Activated T-cell treated with anti-CD3 and anti-CD28 coated beads, Interleukin-2, amount 50 U/mL, for 4 hours (primary cell): ENCODE measurements around the gene LACC1. TPM values are rescaled to one million over a fixed set of nuclear protein-coding genes. Genes with fewer than 3 reads are reported as not detected.

Source experiments
- ATAC-seq, 2 donors: fragments of 200-7000 bp; cut with Tn5 transposase; one replicate each; pipeline ENCODE4 v1.10.0; 2021
- DNase-seq: peaks from one replicate; pipeline ENCODE4 v3.0.0-alpha.2; 2020
- H3K27me3 Mint-ChIP-seq: one replicate; pipeline ENCODE4 v1.8.0; 2021; ENCODE audit warnings: low read depth, mixed read lengths
- H3K36me3 Mint-ChIP-seq: one replicate; pipeline ENCODE4 v1.8.0; 2022; ENCODE audit warnings: mixed read lengths; ENCODE audit not compliant: insufficient read depth
- H3K4me1 Mint-ChIP-seq: one replicate; pipeline ENCODE4 v1.8.0; 2021; ENCODE audit warnings: low read depth, mixed read lengths
- H3K4me3 Mint-ChIP-seq: one replicate; pipeline ENCODE4 v1.8.0; 2021; ENCODE audit warnings: mild to moderate bottlenecking, moderate library complexity, mixed read lengths
- H3K9me3 Mint-ChIP-seq: one replicate; pipeline ENCODE4 v1.8.0; 2021; ENCODE audit warnings: mixed read lengths
- total RNA-seq, 3 donors: library from RNA; stranded (reverse); gene quantifications; one replicate each; pipeline ENCODE4 v1.2.1, GENCODE V29; 2021

The LACC1 gene
- total RNA-seq, result 1 to 10 TPM; 2.1 to 4.2 (median 4.1) TPM

GRCh38 chr13:43879755-43880181 lies at the start of gene LACC1:
Gene LACC1, plus strand, starts transcription at chr13:43879904. Its CDS starts 1,082 bp downstream, at chr13:43880986.
- DNase-seq (no peak), ATAC-seq (peak; percentile 53 to 62)
- Mint-ChIP-seq H3K9me3 (no peaks in the 10 kb centered on the region), H3K27me3 (peaks cover 5% of the 10 kb centered on the region), H3K4me3 (peak within 1 kb of the TSS; percentile 88), H3K4me1 (peaks cover 27% of the 10 kb centered on the region), H3K36me3 (no peaks in the 10 kb centered on the region)

GRCh38 chr13:43830497-43830881 lies 49.2 kb upstream of the LACC1 start:
- H3K27me3 Mint-ChIP-seq, result peaks cover 6% of the 10 kb centered on the region
- no peak for ATAC-seq
- no peak for DNase-seq
- no peaks in the 10 kb centered on the region for H3K4me1 Mint-ChIP-seq
- H3K36me3 Mint-ChIP-seq, result no peaks in the 10 kb centered on the region
- H3K9me3 Mint-ChIP-seq, result no peaks in the 10 kb centered on the region
- no peak overlapping the region for H3K4me3 Mint-ChIP-seq

- H3K36me3 Mint-ChIP-seq, result no peaks in the 10 kb centered on the region
- no peaks in the 10 kb centered on the region for H3K4me1 Mint-ChIP-seq
- H3K27me3 Mint-ChIP-seq, result peaks cover 6% of the 10 kb centered on the region
- H3K9me3 Mint-ChIP-seq, result no peaks in the 10 kb centered on the region
- no peak for DNase-seq
- no peak overlapping the region for H3K4me3 Mint-ChIP-seq
- no peak for ATAC-seq
Observed at GRCh38 chr13:43831088-43831487, 48.6 kb upstream of the LACC1 start.

GRCh38 chr13:43835701-43836100 lies 44.0 kb upstream of the LACC1 start:
- H3K4me1 Mint-ChIP-seq, result no peaks in the 10 kb centered on the region
- DNase-seq (no peak), ATAC-seq (no peak)
- no peaks in the 10 kb centered on the region for H3K9me3 Mint-ChIP-seq
- no peaks in the 10 kb centered on the region for H3K27me3 Mint-ChIP-seq
- H3K36me3 Mint-ChIP-seq, result no peaks in the 10 kb centered on the region
- H3K4me3 Mint-ChIP-seq, result no peak overlapping the region

GRCh38 chr13:43838909-43839308 lies 40.8 kb upstream of the LACC1 start:
- no peaks in the 10 kb centered on the region for H3K4me1 Mint-ChIP-seq
- peaks cover 6% of the 10 kb centered on the region for H3K9me3 Mint-ChIP-seq
- ATAC-seq (no peak), DNase-seq (no peak)
- H3K4me3 Mint-ChIP-seq, result no peak overlapping the region
- no peaks in the 10 kb centered on the region for H3K36me3 Mint-ChIP-seq
- no peaks in the 10 kb centered on the region for H3K27me3 Mint-ChIP-seq

GRCh38 chr13:43846496-43847158 lies 33.1 kb upstream of the LACC1 start:
- peaks cover 22% of the 10 kb centered on the region for H3K9me3 Mint-ChIP-seq
- H3K4me3 Mint-ChIP-seq, result no peak overlapping the region
- peaks cover 7% of the 10 kb centered on the region for H3K36me3 Mint-ChIP-seq
- H3K4me1 Mint-ChIP-seq, result no peaks in the 10 kb centered on the region
- ATAC-seq (no peak), DNase-seq (no peak)
- H3K27me3 Mint-ChIP-seq, result peaks cover 5% of the 10 kb centered on the region

- Mint-ChIP-seq H3K4me3 (no peak overlapping the region), H3K27me3 (peaks cover 5% of the 10 kb centered on the region), H3K36me3 (peaks cover 18% of the 10 kb centered on the region), H3K4me1 (no peaks in the 10 kb centered on the region), H3K9me3 (peaks cover 35% of the 10 kb centered on the region)
- no peak for DNase-seq
- ATAC-seq, result no peak
Observed at GRCh38 chr13:43848001-43848649, 31.6 kb upstream of the LACC1 start.

- Mint-ChIP-seq H3K36me3 (peaks cover 26% of the 10 kb centered on the region), H3K27me3 (peaks cover 4% of the 10 kb centered on the region), H3K4me3 (no peak overlapping the region), H3K4me1 (no peaks in the 10 kb centered on the region), H3K9me3 (peaks cover 58% of the 10 kb centered on the region)
- ATAC-seq (no peak), DNase-seq (no peak)
Observed at GRCh38 chr13:43850873-43851272, 28.8 kb upstream of the LACC1 start.

- ATAC-seq, result no peak
- Mint-ChIP-seq H3K27me3 (peaks cover 2% of the 10 kb centered on the region), H3K9me3 (peaks cover 58% of the 10 kb centered on the region), H3K4me1 (no peaks in the 10 kb centered on the region), H3K36me3 (peaks cover 26% of the 10 kb centered on the region), H3K4me3 (no peak overlapping the region)
- DNase-seq, result no peak
Observed at GRCh38 chr13:43852923-43853404, 26.7 kb upstream of the LACC1 start.

GRCh38 chr13:43861863-43862262 lies 17.8 kb upstream of the LACC1 start:
- H3K27me3 Mint-ChIP-seq, result no peaks in the 10 kb centered on the region
- no peak for ATAC-seq
- DNase-seq, result no peak

GRCh38 chr13:43864921-43865320 lies 14.8 kb upstream of the LACC1 start:
- H3K36me3 Mint-ChIP-seq, result peaks cover 3% of the 10 kb centered on the region
- ATAC-seq, result no peak
- H3K27me3 Mint-ChIP-seq, result no peaks in the 10 kb centered on the region
- H3K9me3 Mint-ChIP-seq, result no peaks in the 10 kb centered on the region
- no peak for DNase-seq
- H3K4me3 Mint-ChIP-seq, result no peak overlapping the region
- no peaks in the 10 kb centered on the region for H3K4me1 Mint-ChIP-seq

More at GRCh38 chr13:43861863-43862262, 17.8 kb upstream of the LACC1 start:
- H3K36me3 Mint-ChIP-seq, result no peaks in the 10 kb centered on the region
- no peaks in the 10 kb centered on the region for H3K4me1 Mint-ChIP-seq
- no peak overlapping the region for H3K4me3 Mint-ChIP-seq
- H3K9me3 Mint-ChIP-seq, result no peaks in the 10 kb centered on the region

- Mint-ChIP-seq H3K27me3 (no peaks in the 10 kb centered on the region), H3K36me3 (peaks cover 3% of the 10 kb centered on the region), H3K4me1 (no peaks in the 10 kb centered on the region), H3K4me3 (no peak overlapping the region), H3K9me3 (no peaks in the 10 kb centered on the region)
- ATAC-seq (no peak), DNase-seq (no peak)
Observed at GRCh38 chr13:43865892-43866291, 13.8 kb upstream of the LACC1 start.

- DNase-seq (no peak), ATAC-seq (no peak)
- H3K27me3 Mint-ChIP-seq, result no peaks in the 10 kb centered on the region
- H3K9me3 Mint-ChIP-seq, result no peaks in the 10 kb centered on the region
- H3K36me3 Mint-ChIP-seq, result peaks cover 3% of the 10 kb centered on the region
- H3K4me1 Mint-ChIP-seq, result peaks cover 2% of the 10 kb centered on the region
- H3K4me3 Mint-ChIP-seq, result no peak overlapping the region
Observed at GRCh38 chr13:43872181-43872580, 7.5 kb upstream of the LACC1 start.

- no peak overlapping the region for H3K4me3 Mint-ChIP-seq
- H3K27me3 Mint-ChIP-seq, result no peaks in the 10 kb centered on the region
- H3K4me1 Mint-ChIP-seq, result peaks cover 15% of the 10 kb centered on the region
- H3K9me3 Mint-ChIP-seq, result no peaks in the 10 kb centered on the region
- H3K36me3 Mint-ChIP-seq, result no peaks in the 10 kb centered on the region
- no peak for ATAC-seq
- no peak for DNase-seq
Observed at GRCh38 chr13:43874504-43875092, 5.1 kb upstream of the LACC1 start.

- H3K36me3 Mint-ChIP-seq, result no peaks in the 10 kb centered on the region
- no peaks in the 10 kb centered on the region for H3K9me3 Mint-ChIP-seq
- ATAC-seq, result no peak
- no peak overlapping the region for H3K4me3 Mint-ChIP-seq
- peaks cover 5% of the 10 kb centered on the region for H3K27me3 Mint-ChIP-seq
- peaks cover 26% of the 10 kb centered on the region for H3K4me1 Mint-ChIP-seq
- DNase-seq, result no peak
Observed at GRCh38 chr13:43876366-43876765, 3.3 kb upstream of the LACC1 start.
